ENCODE data around the gene APLNR. TPM values are rescaled to one million over a fixed set of nuclear protein-coding genes. Genes with fewer than 3 reads are reported as not detected.

Gene APLNR
- total and polyA plus RNA-seq, 2 experiments from 2014 or later = 1.9 to 3.9 TPM

DNA sequence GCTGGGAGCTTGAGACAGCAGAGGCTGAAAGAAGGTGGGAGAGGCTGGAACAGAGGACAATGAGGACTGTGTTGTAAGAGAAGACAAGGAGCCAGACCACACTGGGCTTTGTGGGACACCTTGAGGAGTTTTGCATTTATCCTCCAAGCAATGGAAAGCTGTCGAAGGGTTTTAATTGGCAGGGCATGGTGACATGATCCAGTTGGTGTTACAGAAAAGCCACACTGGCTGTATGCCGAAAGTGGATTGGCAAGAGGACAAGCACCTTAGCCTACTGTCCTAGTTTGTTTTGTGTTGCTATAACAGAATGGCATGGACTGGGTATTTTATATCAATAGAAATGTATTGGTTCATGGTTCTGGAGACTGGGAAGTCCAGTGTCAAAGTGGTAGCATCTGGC lies 14.0 kb upstream of the APLNR start:
- no peaks in the 10 kb centered on the region for H3K9me2 ChIP-seq (replicated peaks; ENCODE audit: insufficient read depth)
- no peaks in the 10 kb centered on the region for H3K79me2 ChIP-seq
- H3K4me3 ChIP-seq = no peak overlapping the region
- H4K20me1 ChIP-seq (ENCODE audit: insufficient read depth, poor library complexity, severe bottlenecking) = no peaks in the 10 kb centered on the region
- H3K36me3 ChIP-seq (replicated peaks; ENCODE audit: insufficient read depth, low read depth) = no peaks in the 10 kb centered on the region
- no peaks in the 10 kb centered on the region for H3K9me3 ChIP-seq (ENCODE audit: low read depth)
- DNase-seq (ENCODE audit: low spot score) = no peak
- WGBS (ENCODE audit: low lambda C conversion rate, missing lambda C conversion rate) = 81% methylated on average over 2 of the region's 2 CpGs
- no peaks in the 10 kb centered on the region for H3K4me1 ChIP-seq (ENCODE audit: insufficient read depth)
- H3K27ac ChIP-seq = no peak overlapping the region
- no peaks in the 10 kb centered on the region for H3K27me3 ChIP-seq
- TF ChIP-seq, protein P1, sequence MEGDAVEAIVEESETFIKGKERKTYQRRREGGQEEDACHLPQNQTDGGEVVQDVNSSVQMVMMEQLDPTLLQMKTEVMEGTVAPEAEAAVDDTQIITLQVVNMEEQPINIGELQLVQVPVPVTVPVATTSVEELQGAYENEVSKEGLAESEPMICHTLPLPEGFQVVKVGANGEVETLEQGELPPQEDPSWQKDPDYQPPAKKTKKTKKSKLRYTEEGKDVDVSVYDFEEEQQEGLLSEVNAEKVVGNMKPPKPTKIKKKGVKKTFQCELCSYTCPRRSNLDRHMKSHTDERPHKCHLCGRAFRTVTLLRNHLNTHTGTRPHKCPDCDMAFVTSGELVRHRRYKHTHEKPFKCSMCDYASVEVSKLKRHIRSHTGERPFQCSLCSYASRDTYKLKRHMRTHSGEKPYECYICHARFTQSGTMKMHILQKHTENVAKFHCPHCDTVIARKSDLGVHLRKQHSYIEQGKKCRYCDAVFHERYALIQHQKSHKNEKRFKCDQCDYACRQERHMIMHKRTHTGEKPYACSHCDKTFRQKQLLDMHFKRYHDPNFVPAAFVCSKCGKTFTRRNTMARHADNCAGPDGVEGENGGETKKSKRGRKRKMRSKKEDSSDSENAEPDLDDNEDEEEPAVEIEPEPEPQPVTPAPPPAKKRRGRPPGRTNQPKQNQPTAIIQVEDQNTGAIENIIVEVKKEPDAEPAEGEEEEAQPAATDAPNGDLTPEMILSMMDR (IDR thresholded peaks at IDR 0.05; ENCODE audit: poor library complexity) = no peak
- no peak for TF ChIP-seq EZH2phosphoT487 (IDR thresholded peaks at IDR 0.05; ENCODE audit: low read depth, severe bottlenecking, unreplicated experiment)
- no peak for TF ChIP-seq EZH2 (IDR thresholded peaks at IDR 0.05; ENCODE audit: borderline replicate concordance)
- H3K4me2 ChIP-seq = no peak overlapping the region
- H2AFZ ChIP-seq = no peak overlapping the region

DNA sequence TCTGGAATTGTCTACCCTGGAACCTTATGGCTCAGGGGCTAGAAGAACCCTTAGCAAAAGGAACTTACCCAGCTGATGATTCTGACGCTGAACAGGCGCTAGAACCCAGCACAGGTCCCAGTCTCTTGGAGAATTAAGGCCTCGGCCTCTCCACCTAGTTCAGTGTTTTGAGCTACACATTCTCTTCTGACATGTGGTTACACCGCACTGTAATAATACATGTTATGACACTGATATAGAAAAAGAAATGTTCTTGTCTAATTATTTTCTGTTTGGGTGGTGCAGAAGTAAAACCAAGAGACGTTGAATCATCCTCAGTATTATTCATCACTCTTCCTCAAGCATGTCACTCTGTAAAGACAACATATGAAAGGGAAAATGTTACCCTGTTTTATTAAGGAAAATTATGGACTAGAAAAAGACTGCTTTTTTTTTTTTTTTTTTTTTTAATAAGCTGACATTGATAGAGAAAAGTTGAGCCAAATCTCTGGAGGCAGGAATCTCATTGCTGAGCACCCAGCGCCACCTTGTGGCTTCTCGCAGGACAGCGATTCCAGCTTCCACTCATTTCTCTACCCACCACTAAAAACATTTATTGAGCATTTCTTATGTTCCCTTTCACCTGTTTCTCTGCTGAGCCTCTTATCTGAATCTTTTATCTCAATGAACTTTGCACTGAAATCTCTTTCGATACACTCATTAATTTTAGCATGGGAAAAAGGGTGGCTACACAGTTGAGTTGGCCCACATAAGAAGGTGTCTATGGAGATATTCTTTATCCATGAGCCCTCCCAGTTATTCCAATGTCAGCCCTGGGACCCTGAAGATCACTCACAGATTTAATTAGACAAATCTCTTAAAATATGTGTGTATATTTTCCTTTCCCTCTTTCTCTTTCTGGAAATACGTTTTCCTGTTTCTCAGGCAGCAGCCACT lies 12.6 kb upstream of the APLNR start:
- WGBS (ENCODE audit: low lambda C conversion rate, missing lambda C conversion rate) = 32% methylated on average over 10 of the region's 10 CpGs
- H3K4me3 ChIP-seq = no peak overlapping the region
- H4K20me1 ChIP-seq (ENCODE audit: insufficient read depth, poor library complexity, severe bottlenecking) = no peaks in the 10 kb centered on the region
- H3K27ac ChIP-seq = peak overlapping the region; percentile 19
- no peaks in the 10 kb centered on the region for H3K9me2 ChIP-seq (replicated peaks; ENCODE audit: insufficient read depth)
- H2AFZ ChIP-seq = no peak overlapping the region
- TF ChIP-seq, protein P1 (IDR thresholded peaks at IDR 0.05; ENCODE audit: poor library complexity) = peak; percentile 83
- no peak for TF ChIP-seq EZH2phosphoT487 (IDR thresholded peaks at IDR 0.05; ENCODE audit: low read depth, severe bottlenecking, unreplicated experiment)
- DNase-seq (ENCODE audit: low spot score) = peak; percentile 87
- no peaks in the 10 kb centered on the region for H3K27me3 ChIP-seq
- H3K9me3 ChIP-seq (ENCODE audit: low read depth) = no peaks in the 10 kb centered on the region
- H3K4me1 ChIP-seq (ENCODE audit: insufficient read depth) = no peaks in the 10 kb centered on the region
- H3K79me2 ChIP-seq = no peaks in the 10 kb centered on the region
- no peaks in the 10 kb centered on the region for H3K36me3 ChIP-seq (replicated peaks; ENCODE audit: insufficient read depth, low read depth)
- peak overlapping the region; percentile 6 for H3K4me2 ChIP-seq

DNA sequence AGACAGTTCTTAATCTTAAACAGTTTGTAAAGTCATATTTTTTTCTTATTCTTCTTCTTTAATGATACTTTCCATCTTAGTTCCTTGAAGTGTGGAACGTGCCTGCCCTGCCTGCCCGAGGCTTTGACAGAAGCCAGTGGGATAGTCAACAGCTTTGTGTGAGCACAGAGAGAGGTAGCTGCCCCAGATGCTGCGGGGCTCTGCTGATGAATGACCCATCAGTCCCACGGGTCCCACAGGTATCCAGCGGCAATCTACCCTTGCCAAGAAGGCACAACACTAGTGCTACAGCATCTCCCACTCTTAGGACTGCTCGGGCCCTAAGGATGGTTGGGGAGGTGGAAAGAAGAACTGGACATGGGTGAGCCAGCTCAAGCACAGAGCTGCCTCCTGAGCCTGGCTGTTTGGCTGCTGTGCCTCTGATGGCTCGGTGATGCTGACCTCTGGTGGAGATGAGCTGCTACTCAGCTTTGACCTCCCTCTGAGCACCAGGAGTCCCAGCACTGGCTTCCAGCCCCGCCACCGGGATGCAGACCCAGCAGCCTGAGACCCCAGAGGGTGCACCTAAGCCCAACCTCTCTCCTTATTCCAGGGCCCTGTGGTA lies 11.8 kb upstream of the APLNR start:
- Histone ChIP-seq H3K9me3 (ENCODE audit: low read depth) (no peaks in the 10 kb centered on the region), H3K79me2 (no peaks in the 10 kb centered on the region), H3K9me2 (replicated peaks; ENCODE audit: insufficient read depth) (no peaks in the 10 kb centered on the region), H3K4me1 (ENCODE audit: insufficient read depth) (no peaks in the 10 kb centered on the region), H3K4me2 (no peak overlapping the region), H3K27me3 (no peaks in the 10 kb centered on the region), H3K36me3 (replicated peaks; ENCODE audit: insufficient read depth, low read depth) (no peaks in the 10 kb centered on the region), H3K4me3 (no peak overlapping the region), H4K20me1 (ENCODE audit: insufficient read depth, poor library complexity, severe bottlenecking) (no peaks in the 10 kb centered on the region), H2AFZ (no peak overlapping the region), H3K27ac (no peak overlapping the region)
- 25% methylated on average over 9 of the region's 9 CpGs for WGBS (ENCODE audit: low lambda C conversion rate, missing lambda C conversion rate)
- DNase-seq (ENCODE audit: low spot score) = peak; percentile 85
- TF ChIP-seq, protein P1 (IDR thresholded peaks at IDR 0.05; ENCODE audit: poor library complexity) = peak; percentile 71
- no peak for TF ChIP-seq EZH2phosphoT487 (IDR thresholded peaks at IDR 0.05; ENCODE audit: low read depth, severe bottlenecking, unreplicated experiment)
